K562 (cell line): ENCODE results near the gene EPS8. TPM values are rescaled to one million over a fixed set of nuclear protein-coding genes. Genes with fewer than 3 reads are reported as not detected.

Source experiments
- ATAC-seq: fragments of 200-7000 bp; cut with Tn5 transposase; 3 replicates; pipeline ENCODE4 v1.9.1; 2020; ENCODE audit warnings: moderate library complexity
- BruUV-seq: library from RNA; stranded (reverse); fragments of 400-500 nt; replicated peaks from 2 replicates; lab custom pipeline; 2021; lab: Mats Ljungman, UMichigan
- CTCF ChIA-PET: fragments of 300-600 bp; formaldehyde crosslinking; extraction: SDS; loops from one replicate; lab custom pipeline; 2021; ENCODE audit warnings: low intra/inter-chr PET ratio; lab: Yijun Ruan, JAX
- POLR2A ChIA-PET: fragments of 300-600, 350-650 bp; sonication (Branson Sonifier 250); formaldehyde crosslinking; extraction: SDS; loops from one replicate; lab custom pipeline; 2021; ENCODE audit warnings: antibody characterized with exemption, inconsistent platforms; lab: Yijun Ruan, JAX
- DNase-seq, 4 experiments: peaks; one replicate each; pipeline versions ENCODE4 v3.0.0 to v3.0.0-alpha.2; 2011 to 2018; ENCODE audit warnings: low spot score in 3 of 4, mixed read lengths in 3 of 4; ENCODE audit errors: extremely low read depth in 1 of 4
- FAIRE-seq: peaks from 2 replicates; lab custom pipeline; 2011; peaks lifted over from hg19 to GRCh38; lab: Jason Lieb, UNC
- H2AFZ ChIP-seq: 2 replicates; pipeline ENCODE4 v1.6.0; 2011; ENCODE audit warnings: low read depth, low read length, control low read depth, inconsistent platforms
- H3K27ac ChIP-seq: fragments of 200-600 bp; 3 replicates; pipeline ENCODE4 v1.8.0; 2011; ENCODE audit warnings: low read depth, mild to moderate bottlenecking, control low read depth, inconsistent platforms, low read length, moderate library complexity, mixed read lengths; ENCODE audit errors: extremely low read depth
- H3K27me3 ChIP-seq, 2 experiments: fragments of 300-600 bp in 1 of 2; 2 replicates in 1 of 2; 3 replicates in 1 of 2; pipeline versions ENCODE4 v1.6.0 to v1.8.0; 2011; ENCODE audit warnings: inconsistent platforms in 2 of 2, low read length in 2 of 2, mild to moderate bottlenecking in 1 of 2, mixed read lengths in 1 of 2, moderate library complexity in 1 of 2; ENCODE audit not compliant: control insufficient read depth in 2 of 2, insufficient read depth in 2 of 2
- H3K36me3 ChIP-seq: fragments of 300-600 bp; 3 replicates; pipeline ENCODE4 v1.8.0; 2011; ENCODE audit warnings: mild to moderate bottlenecking, low read length, inconsistent platforms; ENCODE audit not compliant: control insufficient read depth, insufficient read depth
- H3K4me1 ChIP-seq, 2 experiments: fragments of 200-600 bp in 1 of 2; replicated peaks in 1 of 2; 2 replicates in 1 of 2; 3 replicates in 1 of 2; pipeline versions ENCODE4 v1.5.1 to v1.8.0; 2011; ENCODE audit warnings: inconsistent platforms in 2 of 2, low read length in 2 of 2, mild to moderate bottlenecking in 1 of 2, mixed read lengths in 1 of 2, moderate library complexity in 1 of 2; ENCODE audit not compliant: control insufficient read depth in 2 of 2, insufficient read depth in 2 of 2
- H3K4me2 ChIP-seq: 2 replicates; pipeline ENCODE4 v1.6.1; 2011; ENCODE audit warnings: low read length, control low read depth, inconsistent platforms, mixed read lengths; ENCODE audit not compliant: insufficient read depth
- H3K4me3 ChIP-seq: fragments of 200-600 bp; sonication (generic), shearing (Covaris generic); 2 replicates; pipeline ENCODE4 v1.5.1; 2016; ENCODE audit warnings: control low read depth, inconsistent platforms
- H3K79me2 ChIP-seq: fragments of 200-600 bp; 3 replicates; pipeline ENCODE4 v1.8.0; 2011; ENCODE audit warnings: low read length, inconsistent platforms; ENCODE audit not compliant: control insufficient read depth, insufficient read depth
- H3K9ac ChIP-seq, 2 experiments: 2 replicates each; pipeline versions ENCODE4 v1.6.0 to v1.6.1; 2011; ENCODE audit warnings: low read depth in 2 of 2, low read length in 2 of 2, control low read depth in 1 of 2, inconsistent platforms in 1 of 2, mild to moderate bottlenecking in 1 of 2, mixed read lengths in 1 of 2; ENCODE audit not compliant: insufficient read depth in 1 of 2
- H3K9me1 ChIP-seq: one replicate; pipeline ENCODE4 v1.6.0; 2011; ENCODE audit warnings: inconsistent platforms, mild to moderate bottlenecking, low read length, moderate library complexity; ENCODE audit not compliant: control insufficient read depth, insufficient read depth
- H3K9me3 ChIP-seq: replicated peaks from 2 replicates; pipeline ENCODE4 v1.5.1; 2011; ENCODE audit warnings: low read depth, low read length, inconsistent platforms; ENCODE audit not compliant: control insufficient read depth, insufficient read depth
- H4K20me1 ChIP-seq: replicated peaks from 2 replicates; pipeline ENCODE4 v1.6.1; 2011; ENCODE audit warnings: low read length, inconsistent platforms, mixed read lengths; ENCODE audit not compliant: control insufficient read depth, insufficient read depth
- EHMT2 ChIP-seq: fragments of 450-650 bp; IDR thresholded peaks from 2 replicates; pipeline ENCODE4 v1.6.1; 2018; ENCODE audit warnings: antibody characterized with exemption
- EZH2 ChIP-seq: IDR thresholded peaks from 2 replicates; pipeline ENCODE4 v1.6.1; 2012; ENCODE audit warnings: low read depth, mild to moderate bottlenecking, inconsistent platforms, low read length, borderline replicate concordance
- FOXA1 ChIP-seq: fragments of 450-650 bp; IDR thresholded peaks from 2 replicates; pipeline ENCODE4 v1.6.1; 2016; ENCODE audit warnings: mild to moderate bottlenecking, borderline replicate concordance
- FUS ChIP-seq: fragments of 200-400 bp; formaldehyde crosslinking; optimal IDR thresholded peaks from 2 replicates; pipeline ENCODE3; 2017; ENCODE audit warnings: low read depth, low read length
- ILF3 ChIP-seq: fragments of 450-650 bp; IDR thresholded peaks from 2 replicates; pipeline ENCODE4 v1.6.1; 2018; ENCODE audit warnings: antibody characterized with exemption, mild to moderate bottlenecking, moderate library complexity, borderline replicate concordance
- MEF2D ChIP-seq: conservative IDR thresholded peaks from 2 replicates; pipeline ENCODE4 v1.6.1; 2016; ENCODE audit warnings: low read depth, missing genetic modification characterization, missing compliant biosample characterization
- NFIX ChIP-seq: fragments of 250-450 bp; sonication (Bioruptor Pico); IDR thresholded peaks from 2 replicates; pipeline ENCODE4 v1.4.0; 2020; ENCODE audit warnings: low read depth, mild to moderate bottlenecking, moderate library complexity
- RFX1 ChIP-seq: fragments of 450-650 bp; IDR thresholded peaks from 2 replicates; pipeline ENCODE4 v1.6.1; 2016; ENCODE audit warnings: mild to moderate bottlenecking, moderate library complexity
- SIN3B ChIP-seq: fragments of 450-650 bp; IDR thresholded peaks from 2 replicates; pipeline ENCODE4 v1.6.1; 2017; ENCODE audit warnings: low read depth, mild to moderate bottlenecking, moderate library complexity
- TAL1 ChIP-seq: fragments of 450-650 bp; IDR thresholded peaks from 2 replicates; pipeline ENCODE4 v1.6.1; 2016; ENCODE audit warnings: mild to moderate bottlenecking
- ZNF436 ChIP-seq: fragments of 250-450, 450-650 bp; sonication (Bioruptor Pico); formaldehyde crosslinking; IDR thresholded peaks from 2 replicates; pipeline ENCODE4 v1.7.0; 2020; ENCODE audit warnings: mild to moderate bottlenecking
- ZNF583 ChIP-seq: fragments of 250-450 bp; sonication (Bioruptor Pico); IDR thresholded peaks from 2 replicates; pipeline ENCODE4 v1.4.0; 2020
- whole genome bisulfite sequencing: fragments of 100-300 bp; shearing (Covaris generic); methylation state at CpG from one replicate; pipeline ENCODE4 v1.1.6; 2016; ENCODE audit warnings: low coverage, mixed read lengths; ENCODE audit not compliant: insufficient coverage; ENCODE audit errors: missing lambda C conversion rate; 5-methylcytosine and 5-hydroxymethylcytosine counted together
- in situ Hi-C: fragments of 300-500 bp; cut with MboI; formaldehyde crosslinking; loops from 4 replicates; pipeline ENCODE4 v1.15.0; 2018; ENCODE audit warnings: inconsistent platforms, mixed read lengths
- intact Hi-C: fragments of 100-400 bp; cut with micrococcal nuclease; formaldehyde crosslinking; loops from 2 replicates; pipeline ENCODE4 v1.14.2; 2022
- polyA plus RNA-seq, 8 experiments: library from polyadenylated mRNA; depleted of rRNA in 4 of 8; stranded (reverse) in 5 of 8; unstranded in 3 of 8; fragments of >200 nt; fragmentation: Nextera tagmentation in 2 of 8; fragmentation: Illumina TruSeq in 1 of 8; extraction: Ambion mirVana in 2 of 8; extraction: Trizol in 1 of 8; gene quantifications; 2 replicates each; pipeline versions ENCODE4 v1.2.1 to v1.2.3, GENCODE V29; 2011 to 2014; ENCODE audit warnings: inconsistent platforms in 1 of 8, missing spikeins in 1 of 8
- total RNA-seq, 7 experiments: library from RNA; depleted of rRNA in 6 of 7; stranded (reverse); fragments of >200 nt in 6 of 7; fragmentation: Illumina TruSeq in 2 of 7; extraction: Trizol in 2 of 7; gene quantifications; 2 replicates each; pipeline versions ENCODE4 v1.2.1 to v1.2.3, GENCODE V29; 2011 to 2021; ENCODE audit warnings: low replicate concordance in 1 of 7
- TF ChIP-seq, protein P1 (sequence below), 3 experiments: IDR thresholded peaks in 2 of 3; conservative IDR thresholded peaks in 1 of 3; 2 replicates each; pipeline ENCODE4 v1.5.1; 2011 to 2012; ENCODE audit warnings: low read length in 3 of 3, mild to moderate bottlenecking in 3 of 3, control low read depth in 2 of 3, improper control_type of control experiment in 1 of 3, inconsistent platforms in 1 of 3, low read depth in 1 of 3, mixed read lengths in 1 of 3, moderate library complexity in 1 of 3; ENCODE audit not compliant: insufficient read depth in 2 of 3

The EPS8 gene
- total and polyA plus RNA-seq, 9 of the 15 experiments (the other 6 are each of a cell fraction or from before 2014, with no cell fraction given), result 0.10 to 1.9 (median 0.33) TPM

DNA sequence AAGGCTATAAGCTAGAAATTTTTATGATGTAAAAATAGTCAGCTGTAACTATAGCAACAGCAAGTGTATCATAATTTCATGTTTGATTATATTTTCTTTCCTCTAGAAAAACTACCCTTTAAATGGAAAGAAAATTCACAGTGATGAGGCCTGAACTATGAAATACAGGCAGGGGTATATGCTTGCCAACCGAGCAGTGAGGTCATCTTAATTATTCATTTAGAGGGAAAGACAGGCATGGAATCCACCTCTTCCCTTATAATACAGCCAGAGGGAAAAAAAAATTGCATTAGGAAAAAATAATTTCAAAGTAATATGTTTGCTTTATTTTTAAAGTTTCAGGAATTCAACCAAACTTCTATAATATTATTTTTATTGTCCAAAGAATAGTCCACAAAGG, 139.8 kb downstream of the EPS8 start:
- in situ Hi-C loops, result no loop called here
- ChIA-PET CTCF (no interaction called here), POLR2A (no interaction called here)
- Histone ChIP-seq H4K20me1 (no peaks in the 10 kb centered on the region), H2AFZ (no peak overlapping the region), H3K4me1 (no peaks in the 10 kb centered on the region), H3K79me2 (no peaks in the 10 kb centered on the region), H3K9ac (no peak overlapping the region), H3K27ac (no peak overlapping the region), H3K36me3 (no peaks in the 10 kb centered on the region), H3K9me1 (no peaks in the 10 kb centered on the region), H3K27me3 (no peaks in the 10 kb centered on the region), H3K4me2 (no peak overlapping the region), H3K9me3 (no peaks in the 10 kb centered on the region), H3K4me3 (no peak overlapping the region)
- ATAC-seq, result no peak
- no peak for FAIRE-seq
- WGBS, result 0% methylated on average over 1 of the region's 1 CpG
- TF ChIP-seq RFX1 (0 out of 2 replicates have a peak, but pooled peaks have one; percentile 8), EZH2 (no peak)
- no peak for DNase-seq
- BruUV-seq, result no TSS peak
- intact Hi-C loops, result no loop called here

DNA sequence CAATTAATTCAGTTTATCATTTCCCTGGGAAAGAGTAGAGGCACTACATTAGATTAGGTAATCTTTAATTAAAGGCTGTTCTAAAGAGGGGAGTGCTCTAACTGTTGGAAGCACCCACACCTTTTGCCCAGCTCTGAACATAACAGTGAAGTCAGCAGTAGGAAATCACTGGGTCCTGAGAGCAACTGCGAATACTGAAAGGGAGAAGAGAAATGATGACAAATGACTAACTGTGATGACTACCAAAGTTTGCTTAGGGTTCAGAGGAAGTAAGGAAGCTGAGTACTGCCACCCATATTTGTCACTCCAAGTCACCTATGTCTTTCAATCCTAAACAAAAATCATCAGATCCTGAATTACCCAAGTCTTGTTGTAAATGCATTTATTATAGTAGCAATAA, 140.6 kb downstream of the EPS8 start:
- no peaks in the 10 kb centered on the region for H3K9me1 ChIP-seq
- H3K9me3 ChIP-seq, result no peaks in the 10 kb centered on the region
- H3K4me3 ChIP-seq, result no peak overlapping the region
- no peaks in the 10 kb centered on the region for H3K4me1 ChIP-seq
- no peak for DNase-seq
- intact Hi-C loops (no loop called here), in situ Hi-C loops (no loop called here)
- no peak overlapping the region for H3K9ac ChIP-seq
- POLR2A ChIA-PET, result no interaction called here
- no peak overlapping the region for H2AFZ ChIP-seq
- no peak overlapping the region for H3K27ac ChIP-seq
- H3K4me2 ChIP-seq, result no peak overlapping the region
- H3K36me3 ChIP-seq, result no peaks in the 10 kb centered on the region
- FAIRE-seq, result no peak
- H3K27me3 ChIP-seq, result no peaks in the 10 kb centered on the region
- no peak for TF ChIP-seq EHMT2
- no peak for TF ChIP-seq FUS
- TF ChIP-seq TAL1, result no peak
- TF ChIP-seq ZNF583, result no peak
- TF ChIP-seq NFIX (CRISPR knock-in tag), result no peak
- no peak for TF ChIP-seq ZNF436
- TF ChIP-seq FOXA1, result no peak
- TF ChIP-seq MEF2D (tag), result no peak
- no peak for TF ChIP-seq ILF3
- no peak for TF ChIP-seq SIN3B
- TF ChIP-seq, protein P1, sequence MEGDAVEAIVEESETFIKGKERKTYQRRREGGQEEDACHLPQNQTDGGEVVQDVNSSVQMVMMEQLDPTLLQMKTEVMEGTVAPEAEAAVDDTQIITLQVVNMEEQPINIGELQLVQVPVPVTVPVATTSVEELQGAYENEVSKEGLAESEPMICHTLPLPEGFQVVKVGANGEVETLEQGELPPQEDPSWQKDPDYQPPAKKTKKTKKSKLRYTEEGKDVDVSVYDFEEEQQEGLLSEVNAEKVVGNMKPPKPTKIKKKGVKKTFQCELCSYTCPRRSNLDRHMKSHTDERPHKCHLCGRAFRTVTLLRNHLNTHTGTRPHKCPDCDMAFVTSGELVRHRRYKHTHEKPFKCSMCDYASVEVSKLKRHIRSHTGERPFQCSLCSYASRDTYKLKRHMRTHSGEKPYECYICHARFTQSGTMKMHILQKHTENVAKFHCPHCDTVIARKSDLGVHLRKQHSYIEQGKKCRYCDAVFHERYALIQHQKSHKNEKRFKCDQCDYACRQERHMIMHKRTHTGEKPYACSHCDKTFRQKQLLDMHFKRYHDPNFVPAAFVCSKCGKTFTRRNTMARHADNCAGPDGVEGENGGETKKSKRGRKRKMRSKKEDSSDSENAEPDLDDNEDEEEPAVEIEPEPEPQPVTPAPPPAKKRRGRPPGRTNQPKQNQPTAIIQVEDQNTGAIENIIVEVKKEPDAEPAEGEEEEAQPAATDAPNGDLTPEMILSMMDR (IDR thresholded peaks at IDR 0.05 in 2 of 3, conservative IDR thresholded peaks at IDR 0.05 in 1 of 3; ENCODE audit: insufficient read depth in 2 of 3, low read depth in 1 of 3, low read length in 3 of 3), result no peak
- BruUV-seq, result no TSS peak
- 0% methylated on average over 1 of the region's 1 CpG for WGBS
- ATAC-seq, result no peak
- CTCF ChIA-PET, result no interaction called here
- H3K79me2 ChIP-seq, result no peaks in the 10 kb centered on the region
- H4K20me1 ChIP-seq, result no peaks in the 10 kb centered on the region
